Mammary epithelial cell (primary cell): ENCODE data around the gene LAMA4.

ENCODE experiments used
- EZH2 ChIP-seq: IDR thresholded peaks from 2 replicates; pipeline ENCODE4 v1.6.1; 2012; ENCODE audit warnings: low read length, inconsistent platforms, borderline replicate concordance
- TF ChIP-seq, protein P1 (sequence below), 2 donors: IDR thresholded peaks in 1 of 2; conservative IDR thresholded peaks in 1 of 2; 2 replicates each; pipeline ENCODE4 v1.5.1; 2011 to 2012; ENCODE audit warnings: inconsistent platforms in 2 of 2, low read length in 2 of 2, mild to moderate bottlenecking in 2 of 2, control low read depth in 1 of 2, low read depth in 1 of 2; ENCODE audit not compliant: insufficient read depth in 1 of 2; ENCODE audit errors: extremely low read depth in 1 of 2

DNA sequence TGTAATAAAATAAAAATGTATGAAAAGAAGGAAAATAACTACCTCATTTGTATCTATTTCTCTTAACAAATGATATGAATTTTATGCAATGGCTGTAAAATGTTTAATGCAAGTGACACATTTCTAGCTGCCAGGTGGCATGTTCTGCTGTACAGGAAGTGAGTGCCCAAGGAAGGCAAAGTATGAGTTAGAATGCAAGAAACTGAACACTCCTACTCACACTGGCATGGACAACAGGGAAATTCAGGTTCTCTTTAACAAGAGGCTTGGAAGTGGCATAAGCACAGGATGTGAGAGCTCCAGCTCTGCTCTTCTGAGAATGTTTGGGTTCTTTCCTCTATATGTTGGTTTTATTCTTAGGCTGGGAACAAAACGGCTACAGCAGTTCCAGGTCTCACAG lies 20.4 kb upstream of the LAMA4 start:
- TF ChIP-seq, protein P1, sequence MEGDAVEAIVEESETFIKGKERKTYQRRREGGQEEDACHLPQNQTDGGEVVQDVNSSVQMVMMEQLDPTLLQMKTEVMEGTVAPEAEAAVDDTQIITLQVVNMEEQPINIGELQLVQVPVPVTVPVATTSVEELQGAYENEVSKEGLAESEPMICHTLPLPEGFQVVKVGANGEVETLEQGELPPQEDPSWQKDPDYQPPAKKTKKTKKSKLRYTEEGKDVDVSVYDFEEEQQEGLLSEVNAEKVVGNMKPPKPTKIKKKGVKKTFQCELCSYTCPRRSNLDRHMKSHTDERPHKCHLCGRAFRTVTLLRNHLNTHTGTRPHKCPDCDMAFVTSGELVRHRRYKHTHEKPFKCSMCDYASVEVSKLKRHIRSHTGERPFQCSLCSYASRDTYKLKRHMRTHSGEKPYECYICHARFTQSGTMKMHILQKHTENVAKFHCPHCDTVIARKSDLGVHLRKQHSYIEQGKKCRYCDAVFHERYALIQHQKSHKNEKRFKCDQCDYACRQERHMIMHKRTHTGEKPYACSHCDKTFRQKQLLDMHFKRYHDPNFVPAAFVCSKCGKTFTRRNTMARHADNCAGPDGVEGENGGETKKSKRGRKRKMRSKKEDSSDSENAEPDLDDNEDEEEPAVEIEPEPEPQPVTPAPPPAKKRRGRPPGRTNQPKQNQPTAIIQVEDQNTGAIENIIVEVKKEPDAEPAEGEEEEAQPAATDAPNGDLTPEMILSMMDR (conservative IDR thresholded peaks at IDR 0.05 in 1 of 2, IDR thresholded peaks at IDR 0.05 in 1 of 2; ENCODE audit: extremely low read depth in 1 of 2, insufficient read depth in 1 of 2, low read depth in 1 of 2, low read length in 2 of 2), result no peak
- no peak for TF ChIP-seq EZH2
